Measurements from ENCODE around the gene APOBR. TPM values are rescaled to one million over a fixed set of nuclear protein-coding genes. Genes with fewer than 3 reads are reported as not detected.

Gene APOBR
- total and polyA plus RNA-seq, 2 of the 13 experiments (the other 11 are each of a cell fraction or from before 2014, with no cell fraction given), result 0.03 TPM; not detected in 1

- no peak; the same call in 1 of the 2 replicates for TF ChIP-seq ZNF3 (CRISPR knock-in tag; IDR thresholded peaks at IDR 0.05)
- peak; percentile 81 for TF ChIP-seq DMAP1 (CRISPR knock-in tag; IDR thresholded peaks at IDR 0.05)
- 0 out of 2 replicates have a peak, but pooled peaks have one; percentile 45 for TF ChIP-seq ZNF691 (CRISPR knock-in tag; IDR thresholded peaks at IDR 0.05; ENCODE audit: borderline replicate concordance, low read depth)
- no peak for TF ChIP-seq ISX (CRISPR knock-in tag; conservative IDR thresholded peaks at IDR 0.05)
- peak; percentile 84 for TF ChIP-seq SKIL (CRISPR knock-in tag; IDR thresholded peaks at IDR 0.05; ENCODE audit: borderline replicate concordance)
- TF ChIP-seq HNRNPUL1 (IDR thresholded peaks at IDR 0.05; ENCODE audit: low read depth, low read length), result no peak
- TF ChIP-seq ARID2 (CRISPR knock-in tag; IDR thresholded peaks at IDR 0.05; ENCODE audit: borderline replicate concordance), result no peak
- no peak for TF ChIP-seq TERF1 (CRISPR knock-in tag; IDR thresholded peaks at IDR 0.05)
- no peak for TF ChIP-seq DDIT3 (CRISPR knock-in tag; IDR thresholded peaks at IDR 0.05)
- 0 out of 2 replicates have a peak, but pooled peaks have one; percentile 15 for TF ChIP-seq MIER2 (CRISPR knock-in tag; IDR thresholded peaks at IDR 0.05)
- peak; percentile 81; the same call in 1 of the 2 replicates for TF ChIP-seq ZNF512B (CRISPR knock-in tag; IDR thresholded peaks at IDR 0.05; ENCODE audit: borderline replicate concordance)
Measured at GRCh38 chr16:28538733-28539596, 44.5 kb downstream of the APOBR start, which contains the start of gene NUPR1 (continued).

Data from HepG2 (cell line).